ENCODE data around the gene ZNF277.

DNA sequence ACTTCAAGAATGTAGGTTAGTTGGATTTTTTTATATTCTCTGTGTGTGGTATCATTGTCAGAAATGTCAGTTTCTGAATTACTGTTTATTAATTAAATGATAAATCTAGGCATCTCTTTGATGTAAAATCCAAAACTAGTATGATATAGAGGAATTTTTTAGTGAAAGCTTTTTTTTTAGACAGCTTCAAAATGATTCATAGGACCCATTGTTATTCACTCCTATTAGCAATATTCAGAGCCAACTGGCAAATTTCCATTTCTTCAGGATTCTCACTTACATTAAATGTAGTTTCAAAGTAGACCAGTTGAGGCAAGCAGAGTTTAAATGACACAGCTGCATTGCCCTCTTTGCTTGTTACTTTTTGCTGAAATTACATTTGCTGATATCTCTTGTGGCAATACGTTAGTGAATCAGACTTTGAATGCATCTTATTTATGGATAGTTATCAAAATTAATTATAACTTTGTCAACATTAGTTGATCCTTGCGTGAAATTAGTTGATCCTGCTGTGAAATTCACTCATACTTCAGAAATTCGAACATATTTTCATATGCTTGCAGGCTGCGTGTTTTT is 20.3 kb downstream of the ZNF277 start:
- TF ChIP-seq CTCF (IDR thresholded peaks at IDR 0.05) (no peak), POLR2A (IDR thresholded peaks at IDR 0.05) (no peak)

Measured in tibial nerve (tissue), 3 donors.